HG03097 (cell line): ENCODE results near the gene OPCML.

Source experiments
- ATAC-seq: cut with Tn5 transposase; IDR thresholded peaks from one replicate; pipeline ENCODE4 v1.9.1; 2021; ENCODE audit not compliant: unreplicated experiment, low FRiP score

OPCML gene

GRCh38 chr11:132913886-132914285 is 618.4 kb downstream of the OPCML start:
- no peak for ATAC-seq

GRCh38 chr11:132913295-132913694 is 619.0 kb downstream of the OPCML start:
- ATAC-seq, result no peak

DNA sequence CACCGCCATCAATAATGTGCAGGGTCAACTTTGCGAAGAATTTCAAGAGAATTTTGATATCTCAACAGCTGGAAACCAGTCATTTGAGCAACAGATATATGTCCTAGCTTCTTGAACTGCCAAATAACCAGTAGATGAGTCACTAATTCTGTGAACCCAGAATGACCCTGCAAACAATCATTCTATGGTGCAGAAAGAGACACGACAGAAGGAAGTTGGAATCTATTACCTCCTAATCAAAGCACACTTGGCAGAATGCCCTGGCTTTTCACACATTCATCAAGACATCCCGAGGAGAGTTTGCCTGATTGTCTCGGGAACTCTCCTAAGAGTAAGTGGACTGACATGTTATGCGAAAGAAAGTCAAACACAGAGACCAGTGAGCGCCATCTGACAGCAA is 621.1 kb downstream of the OPCML start:
- ATAC-seq, result no peak

GRCh38 chr11:132910011-132910760 is 622.1 kb downstream of the OPCML start:
- ATAC-seq, result no peak

DNA sequence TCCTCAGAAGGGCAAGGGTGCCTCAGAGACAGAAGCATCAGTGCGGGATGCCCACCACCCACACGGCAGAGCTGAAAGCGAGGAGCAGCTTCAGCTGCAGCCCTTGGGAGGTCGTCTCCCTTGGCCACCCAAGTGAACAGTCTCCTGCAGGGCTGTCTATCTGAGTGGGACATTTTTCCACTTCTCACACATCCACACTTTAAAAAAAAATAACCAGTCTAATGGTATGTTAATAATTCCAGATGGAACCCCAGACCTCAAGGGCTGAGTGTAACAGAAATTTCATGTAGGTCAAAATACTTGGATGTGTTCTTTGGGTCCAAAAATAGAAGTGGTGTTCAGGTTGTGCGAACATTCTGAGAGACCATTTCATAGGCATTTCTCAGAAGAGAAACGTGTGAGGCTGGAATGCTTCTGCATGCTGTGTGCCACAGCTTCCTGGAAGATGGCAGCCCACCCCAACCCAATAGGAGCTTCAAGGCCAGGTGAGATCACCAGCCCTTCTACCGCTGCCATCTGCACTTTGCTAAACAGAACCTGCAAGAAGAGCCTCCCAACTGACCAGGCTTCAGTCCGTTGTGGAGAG is 623.2 kb downstream of the OPCML start:
- ATAC-seq, result no peak

- no peak for ATAC-seq
These were observed 623.9 kb downstream of the OPCML start for GRCh38 chr11:132908414-132908810.

- ATAC-seq, result no peak
These were observed 624.5 kb downstream of the OPCML start for GRCh38 chr11:132907651-132908413.

GRCh38 chr11:132904607-132905006 is 627.7 kb downstream of the OPCML start:
- ATAC-seq, result no peak

GRCh38 chr11:132904091-132904490 is 628.2 kb downstream of the OPCML start:
- ATAC-seq, result no peak

DNA sequence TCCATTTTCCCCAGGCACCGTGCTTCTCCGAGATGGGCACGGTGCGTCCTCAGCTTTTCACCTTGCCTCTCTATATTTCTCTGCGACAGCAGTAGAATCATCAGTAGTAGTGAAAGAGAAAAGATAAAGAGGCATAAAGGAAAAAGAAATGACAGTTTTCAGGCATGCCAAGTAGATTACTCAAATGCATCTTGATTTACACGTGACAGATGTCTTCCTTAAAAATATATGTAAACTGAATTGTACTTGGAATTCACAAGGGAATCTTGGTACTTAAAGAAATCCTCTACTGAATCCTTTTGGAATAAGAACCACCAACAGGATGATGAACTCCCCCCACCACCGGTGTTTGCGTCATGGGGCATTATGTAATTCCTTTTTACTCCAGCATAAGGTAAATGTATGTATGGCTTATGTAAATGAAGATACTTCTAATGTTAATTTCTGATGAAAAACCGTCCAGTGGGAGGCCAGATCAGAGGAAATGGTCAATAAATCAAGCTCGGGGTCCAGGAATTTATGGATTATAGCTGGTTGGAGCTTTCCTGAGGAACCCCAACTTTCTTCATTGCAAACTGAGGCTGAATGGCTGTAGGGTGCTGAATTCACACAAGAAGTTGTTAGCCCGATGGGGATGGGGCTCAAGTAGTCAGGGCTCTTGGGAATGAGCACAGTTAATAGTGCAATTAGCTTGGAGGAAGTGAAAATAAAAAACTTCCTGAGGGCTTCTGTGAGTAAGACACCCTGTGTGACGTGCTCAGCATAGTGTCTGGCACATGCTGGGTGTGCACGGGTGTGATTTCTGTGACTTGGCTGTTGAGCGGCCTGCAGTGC is 630.4 kb downstream of the OPCML start:
- no peak for ATAC-seq

DNA sequence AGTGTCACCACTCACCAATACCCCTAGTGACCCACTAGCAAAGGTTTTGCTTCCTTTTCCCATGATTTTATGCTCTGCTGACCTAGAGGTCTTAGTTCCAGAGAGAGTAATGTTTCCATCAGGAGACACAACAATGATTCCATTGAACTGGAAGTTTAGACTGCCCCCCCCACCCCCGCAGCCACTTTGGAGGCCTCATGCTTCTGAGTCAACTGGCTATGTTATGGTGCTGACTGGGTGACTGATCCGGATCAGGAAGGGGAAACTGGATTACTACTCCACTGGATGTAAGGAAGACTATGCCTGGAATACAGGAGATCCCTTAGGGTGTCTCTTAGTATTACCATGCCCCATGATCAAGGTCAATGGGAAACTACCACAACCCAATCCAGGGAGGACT is 633.6 kb downstream of the OPCML start:
- no peak for ATAC-seq

DNA sequence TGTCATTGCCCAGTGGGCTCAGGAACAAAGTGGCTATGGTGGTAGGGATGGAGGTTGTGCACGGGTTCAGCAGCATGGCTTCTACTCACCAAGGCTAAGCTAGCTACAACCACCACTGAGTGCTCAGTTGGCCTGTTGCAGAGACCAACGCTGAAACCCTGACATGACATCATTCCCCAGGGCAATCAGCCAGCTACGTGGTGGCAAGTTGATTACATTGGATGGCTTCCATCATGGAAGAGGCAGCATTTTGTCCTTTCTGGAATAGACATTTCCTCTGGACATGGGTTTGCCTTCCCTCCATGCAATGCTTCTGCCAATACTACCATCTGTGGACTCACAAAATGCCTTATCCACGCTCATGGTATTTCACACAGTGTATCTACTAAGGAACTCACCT is 634.3 kb downstream of the OPCML start:
- no peak for ATAC-seq

- no peak for ATAC-seq
These were observed 637.0 kb downstream of the OPCML start for GRCh38 chr11:132895340-132895739.

DNA sequence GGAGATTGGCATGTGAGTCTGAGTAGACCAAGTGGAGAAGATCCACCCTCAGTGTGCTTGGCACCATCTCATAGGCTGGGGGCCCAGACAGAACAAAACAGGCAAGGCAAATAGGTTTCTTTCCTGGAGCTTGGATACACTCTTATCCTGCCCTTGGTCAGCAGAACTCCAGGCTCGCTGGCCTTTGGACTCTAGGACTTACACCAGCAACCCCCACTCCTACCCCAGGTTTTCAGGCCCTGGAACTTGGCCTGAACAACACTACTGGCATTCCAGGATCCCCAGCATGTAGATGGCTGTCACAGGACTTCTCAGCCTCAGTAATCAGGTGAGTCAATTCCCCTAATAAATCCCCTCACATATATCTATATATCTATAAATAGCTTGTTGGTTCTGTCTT is 637.7 kb downstream of the OPCML start:
- no peak for ATAC-seq

- no peak for ATAC-seq
These were observed 639.4 kb downstream of the OPCML start for GRCh38 chr11:132892876-132893275.

DNA sequence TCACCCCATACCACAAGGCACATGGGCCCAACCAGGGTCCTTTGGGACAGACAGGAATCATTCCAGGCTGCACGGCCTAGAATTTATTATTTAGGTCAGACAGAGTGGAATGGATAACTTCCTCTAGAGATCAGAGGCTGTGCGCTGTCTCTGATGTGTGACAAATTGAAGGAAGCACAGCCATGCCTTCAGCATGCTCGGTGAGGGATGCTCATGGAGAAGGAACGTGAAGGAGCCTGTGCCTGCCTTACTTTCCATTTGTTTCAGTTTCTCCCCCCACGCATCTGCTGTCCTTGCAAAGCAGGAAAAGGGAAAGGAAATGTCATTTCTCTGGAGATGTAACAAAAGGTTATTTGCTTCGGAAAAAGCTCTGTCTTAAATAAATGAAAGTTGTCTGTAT is 644.1 kb downstream of the OPCML start:
- ATAC-seq, result no peak

DNA sequence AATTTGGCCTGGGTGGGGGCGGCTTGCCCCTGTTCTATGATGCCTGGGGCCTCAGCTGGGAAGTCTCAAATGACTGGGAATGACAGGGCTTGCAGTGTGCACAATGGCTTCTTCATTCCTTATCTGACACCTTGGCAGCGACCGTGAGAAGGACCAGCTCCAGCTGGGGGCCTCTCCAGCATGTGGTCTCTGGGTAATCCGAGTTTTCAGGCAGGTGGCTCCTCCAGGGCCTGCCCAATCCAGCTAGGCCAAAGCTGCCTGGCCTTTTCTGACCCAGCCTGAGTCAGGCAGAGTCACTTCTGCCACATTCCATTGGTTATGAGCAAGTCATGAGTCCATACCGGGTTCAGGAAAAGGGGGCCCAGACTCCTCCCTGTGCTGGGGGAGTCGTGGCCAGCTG is 646.0 kb downstream of the OPCML start:
- ATAC-seq, result no peak

- no peak for ATAC-seq
These were observed 649.1 kb downstream of the OPCML start for GRCh38 chr11:132883241-132883640.

GRCh38 chr11:132881622-132882021 is 650.7 kb downstream of the OPCML start:
- ATAC-seq, result no peak

DNA sequence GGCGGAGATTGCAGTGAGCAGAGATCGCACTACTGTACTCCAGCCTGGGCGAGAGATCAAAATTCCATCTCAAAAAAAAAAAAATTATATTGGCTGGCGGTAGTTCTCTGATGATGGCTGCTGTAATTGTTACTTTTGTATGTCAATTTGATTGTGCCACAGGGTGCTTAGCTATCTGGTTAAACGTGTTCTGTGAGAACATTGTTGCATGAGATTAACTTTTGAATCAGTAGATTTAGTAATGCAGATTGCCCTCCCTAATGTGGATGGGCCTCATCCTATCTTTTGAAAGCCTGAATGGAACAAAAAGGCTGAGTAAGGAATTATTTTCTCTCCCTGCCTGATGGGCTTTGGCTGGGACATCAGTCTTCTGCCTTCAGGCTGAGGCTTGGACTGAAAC is 654.2 kb downstream of the OPCML start:
- no peak for ATAC-seq

GRCh38 chr11:132876705-132877104 is 655.6 kb downstream of the OPCML start:
- ATAC-seq, result no peak
